Suprapubic skin (tissue), 4 donors: ENCODE results near the gene PLXDC2. TPM values are rescaled to one million over a fixed set of nuclear protein-coding genes. Genes with fewer than 3 reads are reported as not detected.

ENCODE experiments used
- DNase-seq, 2 donors: peaks; one replicate each; pipeline ENCODE4 v3.0.0-alpha.2; 2019; ENCODE audit warnings: low spot score in 2 of 2
- H3K27ac ChIP-seq: fragments of 200-600 bp; sonication (generic); one replicate; pipeline ENCODE4 v1.5.1; 2019
- H3K27me3 ChIP-seq: fragments of 200-600 bp; sonication (generic); one replicate; pipeline ENCODE4 v1.5.1; 2019
- H3K36me3 ChIP-seq: fragments of 200-600 bp; sonication (generic); one replicate; pipeline ENCODE4 v1.5.1; 2019
- H3K4me1 ChIP-seq: fragments of 200-600 bp; sonication (generic); one replicate; pipeline ENCODE4 v1.5.1; 2019
- H3K4me3 ChIP-seq: fragments of 200-600 bp; sonication (generic); one replicate; pipeline ENCODE4 v1.5.1; 2019; ENCODE audit warnings: mild to moderate bottlenecking
- H3K9me3 ChIP-seq: fragments of 200-600 bp; sonication (generic); one replicate; pipeline ENCODE4 v1.5.1; 2019
- CTCF ChIP-seq, 2 donors: fragments of 200-600 bp in 1 of 2; fragments of 450-650 bp in 1 of 2; sonication (generic) in 1 of 2; IDR thresholded peaks; one replicate each; pipeline ENCODE4 v1.5.1; 2016 to 2019; ENCODE audit warnings: antibody characterized with exemption in 2 of 2, mild to moderate bottlenecking in 1 of 2, moderate library complexity in 1 of 2
- EP300 ChIP-seq: sonication (generic); formaldehyde crosslinking; IDR thresholded peaks from one replicate; pipeline ENCODE4 v1.6.1; 2017; ENCODE audit warnings: antibody characterized with exemption
- POLR2A ChIP-seq, 2 donors: fragments of 450-650 bp; IDR thresholded peaks; one replicate each; pipeline ENCODE4 v1.6.1; 2017; ENCODE audit warnings: antibody characterized with exemption in 2 of 2, mild to moderate bottlenecking in 2 of 2, moderate library complexity in 2 of 2
- POLR2AphosphoS5 ChIP-seq, 3 donors: sonication (generic); formaldehyde crosslinking; IDR thresholded peaks; one replicate each; pipeline ENCODE4 v1.6.1; 2017; ENCODE audit warnings: antibody characterized with exemption in 3 of 3
- whole genome bisulfite sequencing: methylation state at CpG from one replicate; pipeline ENCODE4 v1.1.5; 2018; 5-methylcytosine and 5-hydroxymethylcytosine counted together
- total RNA-seq, 4 donors: library from RNA; depleted of rRNA; stranded (reverse); fragments of >200 nt; gene quantifications; one replicate each; pipeline ENCODE4 v1.1.0, GENCODE V29; 2016

The PLXDC2 gene
- total RNA-seq, 4 donors from 2014 or later, result 93.0 to 97.0 (median 95.0) TPM

GRCh38 chr10:19839552-19839951 is 23.3 kb downstream of the PLXDC2 start:
- Histone ChIP-seq H3K4me3 (no peak overlapping the region), H3K36me3 (no peaks in the 10 kb centered on the region)

GRCh38 chr10:19840776-19841175 is 24.5 kb downstream of the PLXDC2 start:
- no peak overlapping the region for H3K4me3 ChIP-seq
- no peaks in the 10 kb centered on the region for H3K27me3 ChIP-seq
- H3K36me3 ChIP-seq, result no peaks in the 10 kb centered on the region
- no peaks in the 10 kb centered on the region for H3K9me3 ChIP-seq
- TF ChIP-seq CTCF (IDR thresholded peaks at IDR 0.05) (no peak), EP300 (no peak), POLR2A (IDR thresholded peaks at IDR 0.05) (no peak), POLR2AphosphoS5 (IDR thresholded peaks at IDR 0.05) (no peak)
- 94% methylated on average over 3 of the region's 3 CpGs for WGBS
- H3K27ac ChIP-seq, result no peak overlapping the region
- H3K4me1 ChIP-seq, result peaks cover 27% of the 10 kb centered on the region
- no peak for DNase-seq

More at GRCh38 chr10:19839552-19839951, 23.3 kb downstream of the PLXDC2 start:
- 58% methylated on average over 4 of the region's 4 CpGs for WGBS
- H3K9me3 ChIP-seq, result no peaks in the 10 kb centered on the region
- TF ChIP-seq POLR2AphosphoS5 (IDR thresholded peaks at IDR 0.05), result no peak
- no peak for TF ChIP-seq CTCF (IDR thresholded peaks at IDR 0.05)
- TF ChIP-seq EP300, result no peak
- no peak for TF ChIP-seq POLR2A (IDR thresholded peaks at IDR 0.05)
- no peak for DNase-seq
- no peaks in the 10 kb centered on the region for H3K27me3 ChIP-seq
- peaks cover 33% of the 10 kb centered on the region for H3K4me1 ChIP-seq
- H3K27ac ChIP-seq, result no peak overlapping the region

GRCh38 chr10:19843487-19843886 is 27.3 kb downstream of the PLXDC2 start:
- H3K9me3 ChIP-seq, result no peaks in the 10 kb centered on the region
- H3K27me3 ChIP-seq, result no peaks in the 10 kb centered on the region
- 66% methylated on average over 1 of the region's 1 CpG for WGBS

GRCh38 chr10:19845503-19846368 is 29.5 kb downstream of the PLXDC2 start:
- Histone ChIP-seq H3K36me3 (no peaks in the 10 kb centered on the region), H3K9me3 (no peaks in the 10 kb centered on the region), H3K4me1 (peaks cover 28% of the 10 kb centered on the region), H3K27ac (no peak overlapping the region), H3K4me3 (no peak overlapping the region), H3K27me3 (no peaks in the 10 kb centered on the region)
- TF ChIP-seq POLR2A (IDR thresholded peaks at IDR 0.05) (no peak), POLR2AphosphoS5 (IDR thresholded peaks at IDR 0.05) (no peak), EP300 (no peak), CTCF (IDR thresholded peaks at IDR 0.05) (no peak)
- DNase-seq, result no peak
- 33% methylated on average over 1 of the region's 1 CpG for WGBS

More at GRCh38 chr10:19843487-19843886, 27.3 kb downstream of the PLXDC2 start:
- no peaks in the 10 kb centered on the region for H3K36me3 ChIP-seq
- no peak overlapping the region for H3K27ac ChIP-seq
- no peak for DNase-seq
- peaks cover 25% of the 10 kb centered on the region for H3K4me1 ChIP-seq
- TF ChIP-seq POLR2AphosphoS5 (IDR thresholded peaks at IDR 0.05), result no peak
- TF ChIP-seq CTCF (IDR thresholded peaks at IDR 0.05), result no peak
- TF ChIP-seq POLR2A (IDR thresholded peaks at IDR 0.05), result no peak
- no peak for TF ChIP-seq EP300
- no peak overlapping the region for H3K4me3 ChIP-seq

GRCh38 chr10:19847321-19847720 is 31.1 kb downstream of the PLXDC2 start:
- no peaks in the 10 kb centered on the region for H3K9me3 ChIP-seq

More at GRCh38 chr10:19847321-19847720, 31.1 kb downstream of the PLXDC2 start:
- 51% methylated on average over 4 of the region's 4 CpGs for WGBS
- DNase-seq, result no peak
- TF ChIP-seq POLR2AphosphoS5 (IDR thresholded peaks at IDR 0.05) (no peak), CTCF (IDR thresholded peaks at IDR 0.05) (no peak), EP300 (no peak), POLR2A (IDR thresholded peaks at IDR 0.05) (no peak)
- H3K36me3 ChIP-seq, result no peaks in the 10 kb centered on the region
- H3K27me3 ChIP-seq, result no peaks in the 10 kb centered on the region
- H3K4me1 ChIP-seq, result peaks cover 28% of the 10 kb centered on the region
- H3K4me3 ChIP-seq, result no peak overlapping the region
- H3K27ac ChIP-seq, result no peak overlapping the region
